Nephron (organoid): ENCODE results near the gene SPO11.
A peak's percentile ranks its signal among the peaks of the same experiment; 100 is the strongest.
"Not testable (repeated sequence)": the region's sequence is repeated elsewhere in the genome, so short reads cannot be mapped to it uniquely, and the experiment has no call there.

Experiments used
- H3K27ac Mint-ChIP-seq, 3 experiments: 2 replicates each; pipeline ENCODE4 v1.8.0; 2020; ENCODE audit warnings: mixed read lengths in 3 of 3, mild to moderate bottlenecking in 2 of 3, moderate library complexity in 1 of 3
- H3K27me3 Mint-ChIP-seq: 2 replicates; pipeline ENCODE4 v1.8.0; 2021; ENCODE audit warnings: low read depth, mild to moderate bottlenecking, moderate library complexity, mixed read lengths
- H3K36me3 Mint-ChIP-seq: 2 replicates; pipeline ENCODE4 v1.8.0; 2020; ENCODE audit warnings: low read depth, mixed read lengths
- H3K4me1 Mint-ChIP-seq: 2 replicates; pipeline ENCODE4 v1.8.0; 2020; ENCODE audit warnings: mixed read lengths
- H3K4me3 Mint-ChIP-seq, 3 experiments: 2 replicates each; pipeline ENCODE4 v1.8.0; 2020; ENCODE audit warnings: mild to moderate bottlenecking in 3 of 3, mixed read lengths in 3 of 3, moderate library complexity in 2 of 3
- H3K9me3 Mint-ChIP-seq: 2 replicates; pipeline ENCODE4 v1.8.0; 2020; ENCODE audit warnings: mixed read lengths
- CTCF ChIP-seq, 3 experiments: fragments of 200-600 bp; sonication (generic); IDR thresholded peaks; one replicate each; pipeline ENCODE4 v1.5.0; 2021; ENCODE audit warnings: antibody characterized with exemption in 3 of 3; ENCODE audit not compliant: unreplicated experiment in 3 of 3

Gene SPO11

DNA sequence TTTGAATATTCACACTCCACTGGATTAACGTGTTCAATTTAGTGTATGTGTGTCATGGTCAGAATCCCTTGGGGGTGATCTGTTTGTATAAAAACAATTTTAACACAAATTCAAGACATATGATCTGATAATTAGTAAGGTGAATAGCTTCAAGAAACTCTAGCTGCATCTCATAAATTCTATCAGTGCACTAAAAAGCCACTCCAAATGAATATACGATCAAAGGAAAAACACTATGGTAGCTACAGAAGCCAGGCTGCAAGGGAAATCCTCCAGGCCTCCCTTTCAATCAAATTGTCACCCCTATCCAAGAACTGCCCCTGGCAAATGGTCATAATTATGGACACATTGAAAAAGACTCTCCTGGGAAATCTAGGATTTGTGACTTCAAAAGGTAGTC lies 12.1 kb downstream of the SPO11 start:
- Mint-ChIP-seq H3K27me3 (peaks cover 4% of the 10 kb centered on the region), H3K36me3 (no peaks in the 10 kb centered on the region), H3K27ac (no peak overlapping the region), H3K4me1 (no peaks in the 10 kb centered on the region), H3K9me3 (no peaks in the 10 kb centered on the region), H3K4me3 (no peak overlapping the region)
- TF ChIP-seq CTCF (IDR thresholded peaks at IDR 0.05; ENCODE audit: unreplicated experiment in 3 of 3), result no peak

DNA sequence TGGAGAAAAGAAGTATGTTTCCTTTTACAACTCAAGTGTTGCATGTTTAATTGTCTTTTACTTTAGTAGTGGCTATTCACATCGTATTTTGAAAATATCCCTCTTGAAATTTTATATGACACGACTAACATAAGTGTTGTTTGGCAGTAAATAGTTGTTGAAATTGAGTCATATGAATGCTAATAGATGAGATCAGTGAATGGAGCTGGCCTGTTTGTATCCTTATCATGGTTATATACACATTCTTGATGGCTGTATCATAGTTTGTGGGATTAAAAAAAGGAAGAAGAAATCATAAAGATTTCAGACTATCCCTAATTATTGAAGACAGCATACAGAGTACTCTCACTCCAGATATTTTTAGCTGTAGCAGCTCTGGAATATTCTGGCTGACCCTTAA lies 13.2 kb downstream of the SPO11 start:
- no peak for TF ChIP-seq CTCF (IDR thresholded peaks at IDR 0.05; ENCODE audit: unreplicated experiment in 3 of 3)
- Mint-ChIP-seq H3K4me1 (no peaks in the 10 kb centered on the region), H3K27me3 (peaks cover 4% of the 10 kb centered on the region), H3K27ac (no peak overlapping the region), H3K36me3 (no peaks in the 10 kb centered on the region), H3K4me3 (no peak overlapping the region), H3K9me3 (no peaks in the 10 kb centered on the region)

- Mint-ChIP-seq H3K27me3 (peaks cover 4% of the 10 kb centered on the region), H3K4me1 (no peaks in the 10 kb centered on the region), H3K9me3 (no peaks in the 10 kb centered on the region), H3K36me3 (no peaks in the 10 kb centered on the region), H3K4me3 (no peak overlapping the region), H3K27ac (no peak overlapping the region)
- TF ChIP-seq CTCF (IDR thresholded peaks at IDR 0.05; ENCODE audit: unreplicated experiment in 3 of 3), result peak; percentile 75 to 89 (median 86)
Observed at GRCh38 chr20:57346477-57346876, 16.9 kb downstream of the SPO11 start.

DNA sequence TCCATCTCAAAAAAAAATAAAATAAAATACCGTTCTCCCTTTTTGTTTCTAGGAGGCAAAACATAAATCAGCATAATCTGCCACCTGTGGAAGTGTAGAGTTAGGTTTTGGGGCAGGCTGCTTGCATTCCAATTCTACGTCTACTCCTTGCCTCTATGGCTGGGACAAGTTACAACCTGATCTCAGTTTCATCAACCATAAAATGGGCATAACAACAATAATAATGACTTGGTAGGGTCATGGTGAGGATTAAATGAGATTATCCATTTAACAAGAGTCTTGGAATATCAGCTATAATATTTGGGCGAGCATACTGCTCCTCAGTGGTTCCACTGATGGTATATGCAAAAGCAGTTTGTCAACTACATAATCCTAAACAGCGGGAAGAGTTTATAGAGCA lies 17.8 kb downstream of the SPO11 start:
- H3K4me3 Mint-ChIP-seq, result peak overlapping the region in 1 of 3 experiments; percentile 72
- peaks cover 4% of the 10 kb centered on the region for H3K27me3 Mint-ChIP-seq
- no peak overlapping the region for H3K27ac Mint-ChIP-seq
- no peak for TF ChIP-seq CTCF (IDR thresholded peaks at IDR 0.05; ENCODE audit: unreplicated experiment in 3 of 3)
- no peaks in the 10 kb centered on the region for H3K36me3 Mint-ChIP-seq
- H3K9me3 Mint-ChIP-seq, result no peaks in the 10 kb centered on the region
- H3K4me1 Mint-ChIP-seq, result peaks cover 8% of the 10 kb centered on the region

DNA sequence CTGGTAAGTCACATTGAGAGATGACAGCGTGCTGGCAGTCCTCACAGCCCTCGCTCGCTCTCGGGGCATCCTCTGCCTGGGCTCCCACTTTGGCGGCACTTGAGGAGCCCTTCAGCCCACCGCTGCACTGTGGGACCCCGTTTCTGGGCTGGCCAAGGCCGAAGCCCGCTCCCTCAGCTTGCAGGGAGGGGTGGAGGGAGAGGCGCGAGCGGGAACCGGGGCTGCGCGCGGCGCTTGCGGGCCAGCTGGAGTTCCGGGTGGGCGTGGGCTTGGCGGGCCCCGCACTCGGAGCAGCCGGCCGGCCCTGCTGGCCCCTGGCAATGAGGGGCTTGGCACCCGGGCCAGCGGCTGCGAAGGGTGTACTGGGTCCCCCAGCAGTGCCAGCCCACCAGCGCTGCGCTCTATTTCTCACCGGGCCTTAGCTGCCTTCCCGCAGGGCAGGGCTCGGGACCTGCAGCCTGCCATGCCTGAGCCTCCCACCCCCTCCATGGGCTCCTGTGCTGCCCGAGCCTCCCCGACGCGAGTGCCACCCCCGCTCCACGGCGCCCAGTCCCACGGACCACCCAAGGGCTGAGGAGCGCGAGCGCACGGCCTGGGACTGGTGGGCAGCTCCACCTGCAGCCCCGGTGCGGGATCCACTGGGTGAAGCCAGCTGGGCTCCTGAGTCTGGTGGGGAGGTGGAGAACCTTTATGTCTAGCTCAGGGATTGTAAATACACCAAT lies 18.8 kb downstream of the SPO11 start:
- peaks cover 14% of the 10 kb centered on the region for H3K4me1 Mint-ChIP-seq

GRCh38 chr20:57348922-57349574 lies 19.4 kb downstream of the SPO11 start:
- H3K27me3 Mint-ChIP-seq, H3K36me3 Mint-ChIP-seq, H3K9me3 Mint-ChIP-seq: not testable (repeated sequence)
- Mint-ChIP-seq H3K4me3 (peak overlapping the region; percentile 66 to 81 (median 72)), H3K27ac (peak overlapping the region in 2 of 3 experiments; percentile 40 to 59), H3K4me1 (peaks cover 14% of the 10 kb centered on the region)

More for the DNA sequence above, 18.8 kb downstream of the SPO11 start:
- H3K36me3 Mint-ChIP-seq, H3K27me3 Mint-ChIP-seq, H3K9me3 Mint-ChIP-seq: not testable (repeated sequence)
- Mint-ChIP-seq H3K4me3 (peak overlapping the region in 2 of 3 experiments; percentile 52 to 72), H3K27ac (peak overlapping the region in 1 of 3 experiments; percentile 36)
